ENCODE results near the gene SYT14. TPM values are rescaled to one million over a fixed set of nuclear protein-coding genes. Genes with fewer than 3 reads are reported as not detected.

SYT14 gene
- total RNA-seq, 1 experiment from 2014 or later, result 1.4 TPM

- Histone ChIP-seq H3K9me3 (ENCODE audit: insufficient read depth, low read depth) (peaks cover 4% of the 10 kb centered on the region; the same call in 1 of the 2 replicates), H3K79me2 (ENCODE audit: low read depth) (no peaks in the 10 kb centered on the region), H4K20me1 (ENCODE audit: insufficient read depth) (no peaks in the 10 kb centered on the region), H3K9me2 (ENCODE audit: insufficient read depth) (no peaks in the 10 kb centered on the region), H2AFZ (no peak overlapping the region), H3K4me2 (no peak overlapping the region), H3K27ac (no peak overlapping the region), H3F3A (ENCODE audit: insufficient read depth, low read depth) (peaks cover 5% of the 10 kb centered on the region; the same call in 1 of the 2 replicates), H3K36me3 (ENCODE audit: low read depth) (no peaks in the 10 kb centered on the region), H3K4me3 (no peak overlapping the region), H3K27me3 (ENCODE audit: insufficient read depth, low read depth) (no peaks in the 10 kb centered on the region), H3K4me1 (replicated peaks; ENCODE audit: insufficient read depth) (peaks cover 18% of the 10 kb centered on the region)
- ChIA-PET CTCF (interaction anchor here (1.1 kb wide), 1 partner anchor 236 kb away, joined by 3 read pairs; no protein-coding TSS in a partner anchor), POLR2A (ENCODE audit: unreplicated experiment) (no interaction called here)
- no TSS peak for BruUV-seq (replicated peaks)
- intact Hi-C loops (cut with micrococcal nuclease; ENCODE audit: unreplicated experiment), result no loop called here
- TF ChIP-seq CTCF (conservative IDR thresholded peaks at IDR 0.05) (no peak), EZH2 (IDR thresholded peaks at IDR 0.05; ENCODE audit: low read depth) (no peak)
- DNase-seq, result no peak
Measured at GRCh38 chr1:210125143-210125542, 187.1 kb downstream of the SYT14 start.

GRCh38 chr1:210129092-210129491, 191.1 kb downstream of the SYT14 start:
- H3K9me2 ChIP-seq (ENCODE audit: insufficient read depth), result no peaks in the 10 kb centered on the region
- peaks cover 5% of the 10 kb centered on the region; the same call in 1 of the 2 replicates for H3F3A ChIP-seq (ENCODE audit: insufficient read depth, low read depth)
- intact Hi-C loops (cut with micrococcal nuclease; ENCODE audit: unreplicated experiment), result no loop called here
- DNase-seq, result no peak
- H4K20me1 ChIP-seq (ENCODE audit: insufficient read depth), result no peaks in the 10 kb centered on the region
- no peak overlapping the region for H2AFZ ChIP-seq
- ChIA-PET POLR2A (ENCODE audit: unreplicated experiment) (no interaction called here), CTCF (interaction anchor here (1.0 kb wide), 1 partner anchor 15 kb away, joined by 3 read pairs; no protein-coding TSS in a partner anchor)
- no TSS peak for BruUV-seq (replicated peaks)
- no peaks in the 10 kb centered on the region for H3K36me3 ChIP-seq (ENCODE audit: low read depth)
- no peak overlapping the region for H3K4me2 ChIP-seq
- no peaks in the 10 kb centered on the region for H3K79me2 ChIP-seq (ENCODE audit: low read depth)
- H3K9me3 ChIP-seq (ENCODE audit: insufficient read depth, low read depth), result no peaks in the 10 kb centered on the region
- H3K4me1 ChIP-seq (replicated peaks; ENCODE audit: insufficient read depth), result peaks cover 6% of the 10 kb centered on the region; the same call in 1 of the 2 replicates
- no peak overlapping the region for H3K4me3 ChIP-seq
- TF ChIP-seq CTCF (conservative IDR thresholded peaks at IDR 0.05) (no peak), EZH2 (IDR thresholded peaks at IDR 0.05; ENCODE audit: low read depth) (no peak)
- no peaks in the 10 kb centered on the region for H3K27me3 ChIP-seq (ENCODE audit: insufficient read depth, low read depth)
- no peak overlapping the region for H3K27ac ChIP-seq

- CTCF ChIA-PET, result interaction anchor here (1.0 kb wide), 1 partner anchor 14 kb away, joined by 3 read pairs; no protein-coding TSS in a partner anchor
- Histone ChIP-seq H3K79me2 (ENCODE audit: low read depth) (no peaks in the 10 kb centered on the region), H2AFZ (no peak overlapping the region), H3K4me1 (replicated peaks; ENCODE audit: insufficient read depth) (peaks cover under 1% of the 10 kb centered on the region; the same call in 1 of the 2 replicates), H3K27me3 (ENCODE audit: insufficient read depth, low read depth) (no peaks in the 10 kb centered on the region), H3K9me2 (ENCODE audit: insufficient read depth) (no peaks in the 10 kb centered on the region), H3K9me3 (ENCODE audit: insufficient read depth, low read depth) (no peaks in the 10 kb centered on the region), H3K36me3 (ENCODE audit: low read depth) (no peaks in the 10 kb centered on the region), H4K20me1 (ENCODE audit: insufficient read depth) (no peaks in the 10 kb centered on the region), H3F3A (ENCODE audit: insufficient read depth, low read depth) (peaks cover under 1% of the 10 kb centered on the region; the same call in 1 of the 2 replicates), H3K27ac (no peak overlapping the region), H3K4me3 (no peak overlapping the region), H3K4me2 (no peak overlapping the region)
- BruUV-seq (replicated peaks), result no TSS peak
- no peak for DNase-seq
- intact Hi-C loops (cut with micrococcal nuclease; ENCODE audit: unreplicated experiment), result no loop called here
- POLR2A ChIA-PET (ENCODE audit: unreplicated experiment), result no interaction called here
- no peak for TF ChIP-seq CTCF (conservative IDR thresholded peaks at IDR 0.05)
- no peak for TF ChIP-seq EZH2 (IDR thresholded peaks at IDR 0.05; ENCODE audit: low read depth)
Measured at GRCh38 chr1:210129759-210130158, 191.7 kb downstream of the SYT14 start.
